Tibial nerve (tissue), 4 donors: Measurements from ENCODE around the gene PRR20D. TPM values are rescaled to one million over a fixed set of nuclear protein-coding genes. Genes with fewer than 3 reads are reported as not detected.
"Not testable (repeated sequence)": the region's sequence is repeated elsewhere in the genome, so short reads cannot be mapped to it uniquely, and the experiment has no call there.

Source experiments
- DNase-seq, 2 donors: peaks; one replicate each; pipeline ENCODE4 v3.0.0-alpha.2; 2019; ENCODE audit warnings: low spot score in 2 of 2
- H3K27ac ChIP-seq, 4 donors: fragments of 200-600 bp; sonication (generic) in 3 of 4; one replicate each; pipeline ENCODE4 v1.5.1; 2017 to 2019; ENCODE audit warnings: mild to moderate bottlenecking in 1 of 4
- H3K27me3 ChIP-seq, 2 donors: fragments of 200-600 bp; sonication (generic) in 1 of 2; one replicate each; pipeline versions ENCODE4 v1.5.1 to v1.6.0; 2017 to 2019
- H3K36me3 ChIP-seq, 3 donors: fragments of 200-600 bp; sonication (generic); one replicate each; pipeline ENCODE4 v1.5.1; 2018 to 2019
- H3K4me1 ChIP-seq, 4 donors: fragments of 200-600 bp; sonication (generic) in 3 of 4; one replicate each; pipeline ENCODE4 v1.5.1; 2017 to 2019
- H3K4me3 ChIP-seq, 4 donors: fragments of 200-600 bp; sonication (generic) in 3 of 4; one replicate each; pipeline ENCODE4 v1.5.1; 2017 to 2019; ENCODE audit warnings: mild to moderate bottlenecking in 1 of 4, moderate library complexity in 1 of 4
- H3K9me3 ChIP-seq, 4 donors: fragments of 200-600 bp; sonication (generic) in 3 of 4; one replicate each; pipeline ENCODE4 v1.5.1; 2017 to 2019
- CTCF ChIP-seq, 5 experiments: fragments of 200-600 bp in 3 of 5; fragments of 450-650 bp in 2 of 5; sonication (generic) in 3 of 5; IDR thresholded peaks; one replicate each; pipeline ENCODE4 v1.5.1; 2016 to 2019; ENCODE audit warnings: antibody characterized with exemption in 5 of 5, mild to moderate bottlenecking in 3 of 5, moderate library complexity in 2 of 5
- EP300 ChIP-seq, 2 donors: sonication (generic); formaldehyde crosslinking; IDR thresholded peaks; one replicate each; pipeline ENCODE4 v1.6.1; 2017; ENCODE audit warnings: antibody characterized with exemption in 2 of 2, mild to moderate bottlenecking in 1 of 2
- POLR2A ChIP-seq, 2 donors: fragments of 450-650 bp; IDR thresholded peaks; one replicate each; pipeline ENCODE4 v1.6.1; 2017; ENCODE audit warnings: antibody characterized with exemption in 2 of 2, mild to moderate bottlenecking in 2 of 2, moderate library complexity in 2 of 2
- WGBS, 2 donors: methylation state at CpG; one replicate each; pipeline ENCODE4 v1.1.5; 2018; 5-methylcytosine and 5-hydroxymethylcytosine counted together
- total RNA-seq, 4 donors: library from RNA; depleted of rRNA; stranded (reverse); fragments of >200 nt; gene quantifications; one replicate each; pipeline ENCODE4 v1.1.0, GENCODE V29; 2016

Gene PRR20D
- total RNA-seq, 4 donors from 2014 or later = not detected

- TF ChIP-seq EP300 (IDR thresholded peaks at IDR 0.05) (no peak), CTCF (IDR thresholded peaks at IDR 0.05) (no peak), POLR2A (IDR thresholded peaks at IDR 0.05) (no peak)
- no peaks in the 10 kb centered on the region for H3K4me1 ChIP-seq
- no peaks in the 10 kb centered on the region for H3K9me3 ChIP-seq
- H3K27ac ChIP-seq = no peak overlapping the region
- H3K36me3 ChIP-seq = no peaks in the 10 kb centered on the region
- WGBS, 2 donors = 94% methylated on average over 5 of the region's 5 CpGs
- H3K27me3 ChIP-seq = no peaks in the 10 kb centered on the region
- no peak overlapping the region for H3K4me3 ChIP-seq
- no peak for DNase-seq
Measured at GRCh38 chr13:57138988-57139387, 21.4 kb upstream of the PRR20D start.

GRCh38 chr13:57139781-57140180, 20.7 kb upstream of the PRR20D start:
- H3K27ac ChIP-seq, H3K27me3 ChIP-seq, H3K36me3 ChIP-seq, H3K4me3 ChIP-seq, DNase-seq, H3K4me1 ChIP-seq, H3K9me3 ChIP-seq: not testable (repeated sequence)
- WGBS, 2 donors = 94% methylated on average over 3 of the region's 18 CpGs; no CpG with 5 or more reads in 1 of the 2 donors

GRCh38 chr13:57140235-57140968, 20.0 kb upstream of the PRR20D start, which contains the start of gene PRR20A:
Gene PRR20A, plus strand, starts transcription at chr13:57140918. Its CDS starts 387 bp downstream, at chr13:57141305.
- not testable (repeated sequence) for H3K36me3 ChIP-seq, H3K27ac ChIP-seq, H3K27me3 ChIP-seq, H3K4me1 ChIP-seq, H3K4me3 ChIP-seq, H3K9me3 ChIP-seq, DNase-seq
- WGBS, 2 donors = 92 to 98% methylated on average over 10 to 11 of the region's 34 CpGs

- not testable (repeated sequence) for H3K4me1 ChIP-seq, H3K9me3 ChIP-seq, H3K4me3 ChIP-seq, H3K36me3 ChIP-seq, H3K27me3 ChIP-seq, H3K27ac ChIP-seq, DNase-seq
- WGBS, 2 donors = no CpG with 5 or more reads among the region's 22 CpGs
Measured at GRCh38 chr13:57147188-57147587, 13.2 kb upstream of the PRR20D start, which contains the start of gene PRR20B. Gene PRR20B, plus strand, starts transcription at chr13:57147488. Its CDS starts 387 bp downstream, at chr13:57147875.

- WGBS, 2 donors = 93 to 95% methylated on average over 10 of the region's 14 CpGs
- H3K36me3 ChIP-seq, H3K4me3 ChIP-seq, DNase-seq, H3K27ac ChIP-seq, H3K27me3 ChIP-seq, H3K4me1 ChIP-seq, H3K9me3 ChIP-seq: not testable (repeated sequence)
Measured at GRCh38 chr13:57148106-57148505, 12.3 kb upstream of the PRR20D start.

GRCh38 chr13:57153761-57154160, 6.7 kb upstream of the PRR20D start, which contains the start of gene PRR20C:
Gene PRR20C, plus strand, starts transcription at chr13:57154061. Its CDS starts 387 bp downstream, at chr13:57154448.
- DNase-seq, H3K4me1 ChIP-seq, H3K27ac ChIP-seq, H3K4me3 ChIP-seq, H3K36me3 ChIP-seq, H3K27me3 ChIP-seq, H3K9me3 ChIP-seq: not testable (repeated sequence)
- no CpG with 5 or more reads among the region's 22 CpGs for WGBS, 2 donors

GRCh38 chr13:57166897-57167296, 6.5 kb downstream of the PRR20D start, which contains the start of gene PRR20E:
Gene PRR20E, plus strand, starts transcription at chr13:57167197. Its CDS starts 387 bp downstream, at chr13:57167584.
- not testable (repeated sequence) for DNase-seq, H3K27me3 ChIP-seq, H3K4me1 ChIP-seq, H3K27ac ChIP-seq, H3K9me3 ChIP-seq, H3K4me3 ChIP-seq, H3K36me3 ChIP-seq
- WGBS, 2 donors = no CpG with 5 or more reads among the region's 22 CpGs

- Histone ChIP-seq H3K4me1 (no peaks in the 10 kb centered on the region), H3K36me3 (no peaks in the 10 kb centered on the region), H3K9me3 (no peaks in the 10 kb centered on the region), H3K27me3 (no peaks in the 10 kb centered on the region), H3K4me3 (no peak overlapping the region), H3K27ac (no peak overlapping the region)
- no peak for TF ChIP-seq EP300 (IDR thresholded peaks at IDR 0.05)
- TF ChIP-seq POLR2A (IDR thresholded peaks at IDR 0.05) = no peak
- no peak for TF ChIP-seq CTCF (IDR thresholded peaks at IDR 0.05)
- 52 to 72% methylated on average over 1 of the region's 1 CpG for WGBS, 2 donors
- DNase-seq = no peak
Measured at GRCh38 chr13:57191667-57192066, 31.2 kb downstream of the PRR20D start.
